Glutamatergic neuron (in vitro differentiated cells): Measurements from ENCODE around the gene CALR3. TPM values are rescaled to one million over a fixed set of nuclear protein-coding genes. Genes with fewer than 3 reads are reported as not detected.

Source experiments
- DNase-seq: peaks from one replicate; pipeline ENCODE4 v3.0.0; 2022
- H3K27ac Mint-ChIP-seq: one replicate; pipeline ENCODE4 v1.8.0; 2020; ENCODE audit warnings: mild to moderate bottlenecking, mixed read lengths, inconsistent platforms; ENCODE audit not compliant: unreplicated experiment
- H3K27me3 Mint-ChIP-seq: one replicate; pipeline ENCODE4 v1.8.0; 2020; ENCODE audit warnings: mild to moderate bottlenecking, moderate library complexity, mixed read lengths, inconsistent platforms; ENCODE audit not compliant: unreplicated experiment
- H3K36me3 Mint-ChIP-seq: one replicate; pipeline ENCODE4 v1.8.0; 2020; ENCODE audit warnings: mild to moderate bottlenecking, mixed read lengths, inconsistent platforms; ENCODE audit not compliant: unreplicated experiment
- H3K4me1 Mint-ChIP-seq: one replicate; pipeline ENCODE4 v1.8.0; 2020; ENCODE audit warnings: mild to moderate bottlenecking, low read depth, mixed read lengths, inconsistent platforms; ENCODE audit not compliant: unreplicated experiment
- H3K4me3 Mint-ChIP-seq: one replicate; pipeline ENCODE4 v1.8.0; 2020; ENCODE audit warnings: mild to moderate bottlenecking, mixed read lengths, inconsistent platforms; ENCODE audit not compliant: unreplicated experiment
- H3K9me3 Mint-ChIP-seq: one replicate; pipeline ENCODE4 v1.8.0; 2020; ENCODE audit warnings: mild to moderate bottlenecking, moderate library complexity, mixed read lengths, inconsistent platforms; ENCODE audit not compliant: unreplicated experiment
- total RNA-seq: library from RNA; stranded (reverse); fragmentation: NEBNext Ultra II Directional; extraction: Animal tissue kit (Norgen Biotek cat#: 25700); gene quantifications from one replicate; pipeline ENCODE4 v1.2.1, GENCODE V29; 2021; ENCODE audit not compliant: unreplicated experiment
- TF ChIP-seq, protein P1 (sequence below): fragments of 200-600 bp; sonication (generic); IDR thresholded peaks from one replicate; pipeline ENCODE4 v1.5.0; 2021; ENCODE audit not compliant: partially characterized antibody, unreplicated experiment

CALR3 gene
- total RNA-seq, 1 donor from 2014 or later: not detected

- H3K36me3 Mint-ChIP-seq: no peaks in the 10 kb centered on the region
- peak within 1 kb of the TSS; percentile 89 for H3K4me3 Mint-ChIP-seq
- peak within 1 kb of the TSS; percentile 69 for H3K27ac Mint-ChIP-seq
- TF ChIP-seq, protein P1, sequence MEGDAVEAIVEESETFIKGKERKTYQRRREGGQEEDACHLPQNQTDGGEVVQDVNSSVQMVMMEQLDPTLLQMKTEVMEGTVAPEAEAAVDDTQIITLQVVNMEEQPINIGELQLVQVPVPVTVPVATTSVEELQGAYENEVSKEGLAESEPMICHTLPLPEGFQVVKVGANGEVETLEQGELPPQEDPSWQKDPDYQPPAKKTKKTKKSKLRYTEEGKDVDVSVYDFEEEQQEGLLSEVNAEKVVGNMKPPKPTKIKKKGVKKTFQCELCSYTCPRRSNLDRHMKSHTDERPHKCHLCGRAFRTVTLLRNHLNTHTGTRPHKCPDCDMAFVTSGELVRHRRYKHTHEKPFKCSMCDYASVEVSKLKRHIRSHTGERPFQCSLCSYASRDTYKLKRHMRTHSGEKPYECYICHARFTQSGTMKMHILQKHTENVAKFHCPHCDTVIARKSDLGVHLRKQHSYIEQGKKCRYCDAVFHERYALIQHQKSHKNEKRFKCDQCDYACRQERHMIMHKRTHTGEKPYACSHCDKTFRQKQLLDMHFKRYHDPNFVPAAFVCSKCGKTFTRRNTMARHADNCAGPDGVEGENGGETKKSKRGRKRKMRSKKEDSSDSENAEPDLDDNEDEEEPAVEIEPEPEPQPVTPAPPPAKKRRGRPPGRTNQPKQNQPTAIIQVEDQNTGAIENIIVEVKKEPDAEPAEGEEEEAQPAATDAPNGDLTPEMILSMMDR: no peak
- H3K27me3 Mint-ChIP-seq: peaks cover 4% of the 10 kb centered on the region
- no peaks in the 10 kb centered on the region for H3K9me3 Mint-ChIP-seq
- peak; percentile 94 for DNase-seq
- H3K4me1 Mint-ChIP-seq: peaks cover 10% of the 10 kb centered on the region
Observed at GRCh38 chr19:16542045-16542909, 46.3 kb upstream of the CALR3 start, which contains the start of gene CHERP. CHERP (minus strand) TSS chr19:16542437; CDS start chr19:16542378, 59 bp downstream.

DNA sequence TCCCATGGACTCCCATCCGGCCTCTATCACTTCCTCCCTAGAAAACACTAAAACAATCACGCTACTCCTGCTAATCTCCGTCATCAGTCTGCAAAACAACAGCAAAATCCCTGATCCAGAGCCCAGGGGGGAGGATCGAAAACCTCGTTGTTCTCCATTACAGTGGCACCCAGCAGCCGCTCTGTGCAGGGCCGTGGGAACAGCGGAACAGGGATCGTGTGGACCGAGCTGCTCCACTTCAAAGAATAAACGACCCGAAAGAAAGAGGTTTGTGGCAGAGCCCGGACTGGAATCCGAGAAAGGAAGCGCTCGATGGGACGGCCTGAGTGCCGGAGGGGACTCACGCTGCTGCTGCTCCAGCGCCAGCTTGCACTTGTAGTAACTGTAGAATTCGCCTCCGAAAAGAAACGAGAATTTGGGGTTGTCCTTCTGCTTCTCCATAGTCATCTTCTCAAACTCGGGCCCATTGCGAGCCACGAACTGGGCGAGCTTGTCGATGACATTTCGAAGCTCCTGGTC, 45.6 kb upstream of the CALR3 start:
- H3K27ac Mint-ChIP-seq: peak overlapping the region; percentile 36
- peaks cover 10% of the 10 kb centered on the region for H3K4me1 Mint-ChIP-seq
- H3K9me3 Mint-ChIP-seq: no peaks in the 10 kb centered on the region
- peaks cover 4% of the 10 kb centered on the region for H3K27me3 Mint-ChIP-seq
- H3K4me3 Mint-ChIP-seq: peak overlapping the region; percentile 89
- no peaks in the 10 kb centered on the region for H3K36me3 Mint-ChIP-seq
- TF ChIP-seq, protein P1: no peak
- no peak for DNase-seq

DNA sequence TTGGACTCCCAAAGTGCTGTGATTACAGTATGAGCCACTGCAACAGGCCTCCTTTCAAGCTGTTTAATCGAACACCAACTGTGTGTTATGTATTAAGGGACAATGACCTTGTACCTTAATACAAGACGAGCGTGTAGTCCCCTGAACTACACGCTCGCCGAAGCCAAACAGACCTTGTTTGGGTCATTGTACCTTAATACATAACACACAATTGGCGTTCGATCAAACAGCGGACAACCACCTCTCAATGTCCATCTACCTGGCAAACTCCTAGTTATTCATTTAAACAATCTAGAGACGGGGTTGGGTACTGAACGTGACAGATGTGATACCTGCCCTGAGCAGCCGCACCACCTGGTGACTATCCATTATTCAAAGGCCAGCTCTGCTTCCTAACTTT, 45.0 kb upstream of the CALR3 start:
- no peak for DNase-seq
- TF ChIP-seq, protein P1: no peak
- Mint-ChIP-seq H3K27ac (peak overlapping the region; percentile 36), H3K36me3 (no peaks in the 10 kb centered on the region), H3K9me3 (no peaks in the 10 kb centered on the region), H3K4me3 (peak overlapping the region; percentile 89), H3K27me3 (peaks cover 4% of the 10 kb centered on the region), H3K4me1 (peaks cover 10% of the 10 kb centered on the region)

DNA sequence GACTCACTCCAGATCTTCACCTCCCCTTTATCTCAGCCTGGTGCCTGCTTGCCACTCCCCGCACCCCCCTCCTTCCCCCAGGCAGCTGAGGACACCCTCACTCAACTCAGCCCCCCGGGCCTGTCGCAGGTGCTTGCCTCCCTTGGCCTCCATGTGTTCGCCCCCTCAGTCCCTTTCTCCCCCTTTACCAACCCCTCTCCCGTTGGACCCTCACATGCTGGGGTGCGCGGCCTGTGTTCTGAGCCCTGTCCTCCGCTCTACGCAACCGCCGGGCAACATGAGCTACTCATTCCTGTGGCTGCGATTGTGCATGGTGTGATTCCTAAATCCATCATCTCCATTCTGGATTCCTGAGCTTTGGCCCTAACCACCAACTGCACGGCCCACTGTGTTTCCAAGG, 41.1 kb upstream of the CALR3 start:
- H3K36me3 Mint-ChIP-seq: no peaks in the 10 kb centered on the region

More for the DNA sequence above, 41.1 kb upstream of the CALR3 start:
- no peaks in the 10 kb centered on the region for H3K9me3 Mint-ChIP-seq
- TF ChIP-seq, protein P1: no peak
- no peak overlapping the region for H3K4me3 Mint-ChIP-seq
- peaks cover 2% of the 10 kb centered on the region for H3K27me3 Mint-ChIP-seq
- peaks cover 5% of the 10 kb centered on the region for H3K4me1 Mint-ChIP-seq
- DNase-seq: no peak
- no peak overlapping the region for H3K27ac Mint-ChIP-seq
